Motor neuron (in vitro differentiated cells): ENCODE measurements around the gene PRSS50. TPM values are rescaled to one million over a fixed set of nuclear protein-coding genes. Genes with fewer than 3 reads are reported as not detected.
A peak's percentile ranks its signal among the peaks of the same experiment; 100 is the strongest.

Experiments
- ATAC-seq, 8 experiments: fragments of 200-7000 bp; cut with Tn5 transposase; replicated peaks in 6 of 8; 2 replicates each; pipeline ENCODE4 v1.8.0; 2021; ENCODE audit warnings: mild to moderate bottlenecking in 8 of 8, moderate library complexity in 8 of 8
- H3K27ac ChIP-seq, 2 donors: fragments of 250-450 bp; sonication (Bioruptor Pico); 2 replicates each; pipeline ENCODE4 v1.9.0; 2021; ENCODE audit warnings: antibody characterized with exemption in 2 of 2, mild to moderate bottlenecking in 2 of 2, moderate library complexity in 1 of 2
- H3K4me1 ChIP-seq, 2 donors: fragments of 250-450 bp; sonication (Bioruptor Pico); replicated peaks in 1 of 2; 2 replicates each; pipeline ENCODE4 v1.6.1; 2021; ENCODE audit warnings: antibody characterized with exemption in 2 of 2, mild to moderate bottlenecking in 2 of 2, moderate library complexity in 1 of 2
- H3K4me3 ChIP-seq, 5 donors: fragments of 250-450 bp; sonication (Bioruptor Pico); 2 replicates each; pipeline ENCODE4 v1.9.0; 2021; ENCODE audit warnings: antibody characterized with exemption in 5 of 5, mild to moderate bottlenecking in 5 of 5, moderate library complexity in 4 of 5
- WGBS, 10 experiments: fragments of 450-650 bp; shearing (Covaris generic); methylation state at CpG; one replicate each; pipeline ENCODE4 v1.0.0; 2022; 5-methylcytosine and 5-hydroxymethylcytosine counted together
- in situ Hi-C, 9 experiments: fragments of 400-800 bp; cut with MboI; loops; one replicate each; pipeline ENCODE4 v1.15.0; 2021; ENCODE audit warnings: low sequenced_read_pairs in 9 of 9, low pct_unique_long_range_greater_than_20kb in 2 of 9; ENCODE audit not compliant: unreplicated experiment in 9 of 9
- total RNA-seq, 8 experiments: library from RNA; unstranded; fragments of 300-600 nt; gene quantifications; 2 replicates each; pipeline versions ENCODE4 v1.2.3 to v1.2.4, GENCODE V29; 2022

The PRSS50 gene
- total RNA-seq, 8 experiments from 2014 or later = 0.08 to 0.85 (median 0.24) TPM; not detected in 4

DNA sequence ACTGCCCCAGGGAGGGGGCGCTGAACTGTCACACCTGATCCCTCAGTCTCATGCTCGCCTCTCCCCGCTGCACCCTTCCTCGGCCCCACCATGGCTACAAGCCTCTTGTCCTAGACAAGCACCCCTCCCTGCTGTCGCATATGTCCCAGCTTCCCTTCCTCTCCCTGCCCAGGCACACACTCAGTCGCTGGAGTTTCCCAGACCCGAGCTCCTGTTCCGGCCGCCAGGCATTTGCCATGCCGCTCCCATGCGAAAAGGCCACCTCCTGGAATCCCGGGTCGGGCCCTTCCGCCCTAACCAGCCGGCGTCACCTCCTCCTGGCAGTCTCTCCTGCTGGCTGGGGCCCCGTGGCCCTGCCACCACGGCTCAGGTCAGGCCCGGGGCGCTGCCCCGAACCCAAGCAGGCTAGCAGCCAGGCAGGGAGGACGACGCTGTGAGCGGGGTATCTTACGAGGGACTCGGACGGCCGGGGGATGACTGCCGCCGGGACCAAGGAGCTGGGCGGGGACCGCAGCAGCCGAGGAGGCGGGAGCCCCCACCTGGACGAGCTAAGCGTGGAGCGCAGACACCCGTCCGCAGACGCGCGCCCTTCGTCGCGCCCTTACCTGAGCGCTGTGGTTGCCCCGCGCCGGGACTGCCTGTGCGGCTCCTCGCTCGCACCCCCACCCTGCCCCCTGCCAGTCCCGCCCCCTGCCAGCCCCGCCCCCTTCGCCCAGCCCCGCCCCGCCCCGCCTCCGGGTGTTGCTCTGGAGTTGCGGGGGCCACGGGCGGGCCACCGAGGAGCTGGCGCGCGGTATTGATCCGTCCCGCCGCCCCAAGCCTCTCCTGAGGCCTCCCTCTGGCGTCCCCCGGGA is 24.4 kb downstream of the PRSS50 start, which contains the start of gene ALS2CL:
Gene ALS2CL, minus strand, starts transcription at position 642 of the 854 bp plus-strand sequence. CDS start 4,239 bp downstream, outside the sequence.
- ATAC-seq = peak; percentile 34 to 72 (median 68)
- H3K27ac ChIP-seq = no peak within 1 kb of the TSS
- peaks cover 9 to 16% of the 10 kb centered on the region in 2 donors for H3K4me1 ChIP-seq
- 0 to 20% (median 0%) methylated on average over 1 to 9 of the region's 71 CpGs; no CpG with 5 or more reads in 5 of the 10 experiments for WGBS, 10 experiments
- in situ Hi-C loops = loop anchor here in 1 of 9 experiments (10.0 kb wide), 1 partner anchor 202 kb away; no protein-coding TSS in a partner anchor
- H3K4me3 ChIP-seq = peak within 1 kb of the TSS; percentile 19 to 34 (median 26)

DNA sequence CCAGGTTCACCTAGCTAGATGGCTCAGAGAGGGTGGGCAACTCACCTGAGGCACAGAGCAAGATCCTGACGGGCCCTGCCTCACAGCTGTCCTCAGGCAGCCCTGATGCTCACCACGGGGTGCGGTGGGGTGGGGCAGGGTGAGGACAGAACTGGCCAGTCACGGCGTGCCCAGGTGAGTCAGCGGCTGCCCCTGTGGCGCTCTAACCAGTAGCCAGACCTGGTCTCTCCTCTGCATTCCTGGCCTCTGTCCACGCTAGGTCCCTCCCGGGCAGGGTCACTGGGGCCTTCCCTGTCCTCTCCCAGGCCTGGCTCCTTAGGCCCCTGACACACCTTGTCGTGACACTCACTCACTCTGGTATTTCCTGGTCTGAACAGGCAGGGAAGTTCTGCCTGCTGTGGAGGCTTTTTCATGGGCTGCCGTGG is 25.1 kb downstream of the PRSS50 start:
- 56 to 80% (median 73%) methylated on average over 1 to 7 of the region's 11 CpGs; no CpG with 5 or more reads in 6 of the 10 experiments for WGBS, 10 experiments
- peak in 3 of 8 experiments; percentile 0 to 3 (median 1) for ATAC-seq
- peak overlapping the region in 3 of 5 donors; percentile 25 to 34 (median 26) for H3K4me3 ChIP-seq
- in situ Hi-C loops = loop anchor here in 1 of 9 experiments (10.0 kb wide), 1 partner anchor 202 kb away; no protein-coding TSS in a partner anchor
- H3K4me1 ChIP-seq = peaks cover 9 to 16% of the 10 kb centered on the region in 2 donors
- H3K27ac ChIP-seq = no peak overlapping the region

DNA sequence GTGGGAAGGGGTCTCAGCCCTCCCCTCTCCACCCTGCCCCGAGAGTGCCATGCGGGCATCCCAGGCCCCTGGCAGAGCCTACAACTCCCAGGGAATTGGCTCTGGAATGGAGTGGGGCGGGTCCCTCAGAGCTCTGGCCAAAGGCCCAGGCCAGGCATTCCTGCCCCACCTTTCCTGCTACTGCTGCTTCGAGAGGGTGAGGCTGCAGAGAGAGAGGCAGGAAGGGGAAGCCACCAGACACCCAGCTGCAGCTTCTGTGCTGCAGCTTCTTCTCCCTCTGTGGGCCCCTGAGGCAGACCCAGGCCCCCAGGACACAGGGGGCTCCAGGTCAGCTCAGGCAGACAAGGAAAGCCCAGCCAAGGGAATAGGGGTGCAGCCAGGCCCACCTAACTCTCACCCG is 26.9 kb downstream of the PRSS50 start:
- H3K27ac ChIP-seq = no peak overlapping the region
- peaks cover 9 to 16% of the 10 kb centered on the region in 2 donors for H3K4me1 ChIP-seq
- in situ Hi-C loops = loop anchor here in 1 of 9 experiments (10.0 kb wide), 1 partner anchor 204 kb away; no protein-coding TSS in a partner anchor
- H3K4me3 ChIP-seq = no peak overlapping the region
- 73 to 100% (median 92%) methylated on average over 1 to 2 of the region's 5 CpGs; no CpG with 5 or more reads in 6 of the 10 experiments for WGBS, 10 experiments
- peak in 4 of 8 experiments; percentile 5 to 63 (median 35) for ATAC-seq

DNA sequence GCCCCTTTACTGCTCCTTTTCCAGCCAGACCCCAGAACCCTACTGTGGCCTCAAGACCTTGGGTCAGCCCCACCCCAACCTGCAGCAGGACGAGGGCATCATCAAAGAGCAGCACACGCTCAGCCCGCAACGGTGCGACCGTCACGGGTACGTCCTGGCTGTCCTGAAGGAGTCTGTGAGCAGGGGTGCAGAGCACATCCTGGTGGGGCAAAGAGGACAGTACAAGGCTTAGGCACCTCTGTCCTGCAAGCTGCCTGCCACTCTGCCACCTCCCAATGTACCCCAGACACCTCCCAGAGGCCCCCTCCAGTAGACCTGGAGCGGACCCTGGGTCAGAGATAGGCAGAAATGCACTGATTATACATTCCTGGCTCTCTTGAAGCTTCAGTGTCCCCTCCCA is 32.2 kb downstream of the PRSS50 start:
- Histone ChIP-seq H3K4me1 (no peaks in the 10 kb centered on the region), H3K4me3 (no peak overlapping the region), H3K27ac (no peak overlapping the region)
- WGBS, 10 experiments = 60 to 92% (median 82%) methylated on average over 1 to 8 of the region's 9 CpGs; no CpG with 5 or more reads in 6 of the 10 experiments
- no peak for ATAC-seq
- in situ Hi-C loops = no loop called here

DNA sequence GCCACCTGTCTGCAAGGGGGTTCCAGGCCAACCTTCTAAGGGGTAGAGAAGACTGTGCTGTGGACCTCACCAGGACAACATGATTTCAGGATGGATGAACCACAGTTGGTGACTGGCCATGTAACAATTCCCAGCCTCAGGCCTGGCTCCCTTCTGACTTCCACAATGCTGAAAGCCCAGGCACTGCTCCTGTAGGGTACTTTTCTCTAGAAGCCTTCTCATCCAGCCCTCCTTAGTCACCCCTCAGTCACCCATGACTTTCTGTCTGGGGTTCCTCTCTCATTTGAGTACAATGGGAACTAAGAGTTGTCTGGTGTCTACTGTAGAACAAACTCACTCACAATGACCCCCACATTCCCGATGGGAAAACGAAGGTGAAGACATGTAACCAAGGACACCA is 32.8 kb downstream of the PRSS50 start:
- ATAC-seq = no peak
- in situ Hi-C loops = no loop called here
- Histone ChIP-seq H3K4me1 (no peaks in the 10 kb centered on the region), H3K27ac (no peak overlapping the region), H3K4me3 (no peak overlapping the region)
- 40 to 100% (median 80%) methylated on average over 1 to 2 of the region's 2 CpGs; no CpG with 5 or more reads in 5 of the 10 experiments for WGBS, 10 experiments

DNA sequence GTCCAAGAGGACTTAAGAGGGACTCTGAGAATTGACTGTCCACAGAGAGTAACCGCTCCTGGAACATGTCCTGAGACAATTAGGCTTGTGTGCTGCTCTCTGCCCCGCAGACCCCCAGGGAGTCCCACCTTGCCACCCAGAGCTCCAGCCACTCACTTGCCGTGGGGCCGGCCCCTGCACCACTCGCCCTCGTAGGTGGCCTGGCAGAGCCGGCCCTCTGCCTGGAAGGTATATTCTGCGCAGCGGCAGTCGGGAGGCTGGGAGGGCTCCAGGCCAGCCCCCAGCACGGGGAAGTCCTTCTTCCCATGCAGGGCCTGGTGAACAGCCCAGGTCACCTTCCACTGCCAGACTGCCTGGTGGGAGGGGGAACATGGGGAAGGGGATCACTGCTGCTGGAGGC is 34.7 kb downstream of the PRSS50 start:
- 83 to 93% (median 90%) methylated on average over 1 to 7 of the region's 11 CpGs; no CpG with 5 or more reads in 7 of the 10 experiments for WGBS, 10 experiments
- no peak for ATAC-seq
- no peaks in the 10 kb centered on the region for H3K4me1 ChIP-seq
- H3K4me3 ChIP-seq = no peak overlapping the region
- in situ Hi-C loops = no loop called here
- H3K27ac ChIP-seq = no peak overlapping the region

DNA sequence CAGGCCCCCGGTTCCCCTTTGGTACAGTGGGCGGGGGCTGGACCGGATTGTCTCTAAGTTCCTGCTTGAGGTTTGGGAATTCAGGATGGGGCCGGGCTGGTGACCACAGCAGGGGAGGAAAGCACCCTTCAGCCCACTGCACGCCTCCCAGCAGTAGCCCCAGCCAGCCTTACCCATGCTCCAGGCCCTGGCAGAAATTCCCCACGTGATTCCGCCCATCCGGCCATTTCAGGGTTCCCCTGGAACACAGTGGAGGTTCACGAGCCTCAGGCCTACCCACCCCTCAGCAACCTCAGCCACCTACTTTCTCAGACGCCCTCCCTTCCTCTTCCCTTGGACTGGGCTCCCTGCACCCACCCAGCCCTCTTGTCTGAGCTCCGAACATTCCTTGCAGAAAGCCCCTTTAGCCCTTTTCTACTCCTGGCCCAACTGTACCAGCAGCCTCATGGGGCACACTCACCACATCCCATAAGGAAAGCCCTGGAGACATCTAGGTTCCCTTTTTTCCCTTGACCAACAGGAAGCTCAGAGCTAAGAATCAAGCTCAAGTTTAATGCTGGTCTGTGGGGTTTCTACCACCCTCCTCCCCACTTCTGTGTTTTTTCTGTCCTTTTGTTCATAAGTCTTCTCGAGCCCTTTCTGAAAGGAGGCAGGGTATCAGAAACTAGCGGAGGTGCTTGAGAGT is 35.7 kb downstream of the PRSS50 start:
- no peak overlapping the region for H3K27ac ChIP-seq
- H3K4me3 ChIP-seq = no peak overlapping the region
- in situ Hi-C loops = no loop called here
- WGBS, 10 experiments = 77 to 100% (median 100%) methylated on average over 1 to 5 of the region's 13 CpGs; no CpG with 5 or more reads in 3 of the 10 experiments
- H3K4me1 ChIP-seq = peaks cover 2 to 4% of the 10 kb centered on the region in 2 donors
- ATAC-seq = no peak

DNA sequence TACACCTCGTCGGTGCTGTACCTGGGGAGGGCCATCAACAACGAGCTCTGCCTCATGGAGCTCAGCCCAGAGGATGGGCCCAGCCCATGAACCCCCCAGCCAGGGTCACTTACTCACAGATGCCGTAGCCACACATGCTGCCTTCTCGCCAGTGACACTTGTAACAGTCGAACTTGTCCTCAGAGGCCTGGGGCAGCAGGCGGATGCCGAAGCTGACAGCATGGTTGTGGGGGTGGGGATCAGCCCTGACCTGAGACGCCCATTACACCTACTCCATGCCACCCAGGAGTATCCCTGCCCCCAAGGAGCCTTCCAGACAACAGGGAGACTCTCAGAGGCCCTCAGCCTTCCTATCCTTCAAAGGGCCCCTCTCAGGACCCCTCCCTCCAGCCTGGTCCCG is 36.3 kb downstream of the PRSS50 start:
- WGBS, 10 experiments = 68 to 100% methylated on average over 1 to 4 of the region's 10 CpGs; no CpG with 5 or more reads in 8 of the 10 experiments
- in situ Hi-C loops = no loop called here
- Histone ChIP-seq H3K27ac (no peak overlapping the region), H3K4me1 (peaks cover 7% of the 10 kb centered on the region in 2 donors), H3K4me3 (no peak overlapping the region)
- ATAC-seq = no peak

DNA sequence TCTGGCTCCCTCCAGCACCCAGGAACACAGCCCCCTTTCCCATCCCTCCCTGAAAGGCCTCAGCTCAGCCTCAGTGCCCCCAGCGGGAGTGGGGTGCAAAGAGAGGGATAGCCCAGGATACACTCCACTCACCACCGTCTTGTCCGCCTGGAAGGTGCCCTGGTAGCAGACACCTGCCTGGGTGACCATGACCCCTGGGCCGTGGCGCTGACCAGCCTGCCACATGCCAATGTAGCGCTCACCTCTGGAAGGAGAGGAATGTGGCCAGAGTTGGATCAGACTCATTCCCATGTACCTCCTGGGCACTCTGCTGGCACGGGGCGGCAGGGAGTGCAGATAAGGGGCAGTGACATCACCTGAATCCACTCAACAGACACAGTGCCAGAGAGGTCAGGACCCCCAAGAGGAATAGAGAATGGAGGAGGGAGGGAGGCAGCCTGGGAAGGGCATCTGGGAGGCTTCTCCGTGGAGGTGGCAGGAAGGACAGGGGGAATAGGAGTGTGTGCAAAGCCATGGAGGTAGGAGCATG is 37.3 kb downstream of the PRSS50 start:
- H3K4me3 ChIP-seq = no peak overlapping the region
- in situ Hi-C loops = no loop called here
- ATAC-seq = no peak
- 100% methylated on average over 1 to 2 of the region's 9 CpGs; no CpG with 5 or more reads in 8 of the 10 experiments for WGBS, 10 experiments
- H3K4me1 ChIP-seq = peaks cover 7 to 9% of the 10 kb centered on the region in 2 donors
- no peak overlapping the region for H3K27ac ChIP-seq

DNA sequence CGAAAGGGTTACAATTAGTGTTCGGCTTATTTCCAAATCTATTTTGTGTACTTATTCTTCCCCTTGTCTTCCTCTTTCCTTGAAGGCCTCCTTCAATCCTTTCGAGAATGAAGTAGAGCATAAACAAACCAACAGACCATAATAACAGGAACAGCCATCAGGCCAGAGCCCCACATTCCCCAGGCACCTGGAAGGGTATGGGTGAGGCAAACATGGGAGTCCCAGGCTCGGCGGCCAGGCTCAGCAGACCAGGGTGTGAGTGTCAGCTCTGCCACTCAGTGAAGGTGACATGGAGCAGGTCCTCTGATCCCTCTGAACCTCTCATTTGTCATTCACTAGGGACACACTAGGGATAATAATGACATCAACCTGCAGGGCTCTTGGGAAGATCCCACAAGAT is 38.0 kb downstream of the PRSS50 start:
- no peak for ATAC-seq
- no peak overlapping the region for H3K27ac ChIP-seq
- peaks cover 7 to 10% of the 10 kb centered on the region in 2 donors for H3K4me1 ChIP-seq
- in situ Hi-C loops = no loop called here
- WGBS, 10 experiments = 70 to 100% (median 87%) methylated on average over 1 to 3 of the region's 5 CpGs; no CpG with 5 or more reads in 3 of the 10 experiments
- H3K4me3 ChIP-seq = no peak overlapping the region

DNA sequence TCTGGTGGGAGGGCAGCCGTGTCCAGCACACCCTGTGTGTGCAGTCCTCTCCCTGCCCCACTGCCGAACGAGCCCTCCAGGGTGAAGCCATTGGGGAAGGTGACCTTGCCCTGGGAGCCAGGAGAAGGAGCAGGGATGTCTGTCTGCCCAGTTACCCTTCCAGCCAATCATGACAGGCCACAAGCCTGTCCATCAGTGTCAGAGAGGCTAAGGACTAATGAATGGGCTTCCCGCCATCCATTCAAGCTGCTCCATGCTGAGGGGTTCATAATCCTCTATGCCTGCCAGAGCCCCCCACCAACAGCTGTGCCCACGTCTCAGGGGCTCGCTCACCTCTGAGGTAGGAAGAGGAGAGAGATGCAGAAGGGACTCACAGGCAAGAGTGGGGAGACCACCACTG is 39.4 kb downstream of the PRSS50 start:
- WGBS, 10 experiments = 78 to 100% (median 79%) methylated on average over 1 to 4 of the region's 6 CpGs; no CpG with 5 or more reads in 6 of the 10 experiments
- H3K4me3 ChIP-seq = no peak overlapping the region
- no peak for ATAC-seq
- in situ Hi-C loops = no loop called here
- peaks cover 7 to 10% of the 10 kb centered on the region in 2 donors for H3K4me1 ChIP-seq
- H3K27ac ChIP-seq = no peak overlapping the region

DNA sequence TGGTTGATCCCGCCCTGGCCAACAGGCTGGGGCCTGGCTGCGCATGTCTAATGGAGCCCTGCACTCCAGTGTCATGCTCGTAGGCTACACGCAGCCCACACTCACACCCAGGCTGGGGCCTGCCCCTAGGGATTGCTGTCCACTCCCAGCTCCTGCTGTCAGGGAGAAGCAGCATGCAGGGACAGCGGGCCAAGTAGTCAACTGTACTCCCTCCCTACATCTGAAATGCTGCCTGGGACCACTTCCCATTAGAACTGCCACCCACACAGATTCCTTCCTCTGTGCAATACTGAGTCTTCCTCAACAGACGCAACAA is 40.3 kb downstream of the PRSS50 start:
- in situ Hi-C loops = no loop called here
- no peak overlapping the region for H3K27ac ChIP-seq
- 0 to 100% (median 81%) methylated on average over 1 to 3 of the region's 6 CpGs; no CpG with 5 or more reads in 2 of the 10 experiments for WGBS, 10 experiments
- H3K4me3 ChIP-seq = no peak overlapping the region
- peaks cover 7 to 10% of the 10 kb centered on the region in 2 donors for H3K4me1 ChIP-seq
- ATAC-seq = peak; percentile 52 to 97 (median 87)
